SU-DHL-6 (cell line): ENCODE data around the gene ARMC10.

Experiments
- EZH2phosphoT487 ChIP-seq: fragments of 200-600 bp; sonication (generic), shearing (Covaris generic); conservative IDR thresholded peaks from 2 replicates; pipeline ENCODE4 v1.6.1; 2018; ENCODE audit warnings: mild to moderate bottlenecking, antibody characterized with exemption, low read length, moderate library complexity, mixed read lengths
- TF ChIP-seq, protein P1 (sequence below): fragments of 200-600 bp; sonication (generic); IDR thresholded peaks from one replicate; pipeline ENCODE4 v1.5.1; 2017; ENCODE audit warnings: antibody characterized with exemption, mild to moderate bottlenecking, low read length, moderate library complexity; ENCODE audit not compliant: insufficient read depth, poor library complexity, severe bottlenecking

DNA sequence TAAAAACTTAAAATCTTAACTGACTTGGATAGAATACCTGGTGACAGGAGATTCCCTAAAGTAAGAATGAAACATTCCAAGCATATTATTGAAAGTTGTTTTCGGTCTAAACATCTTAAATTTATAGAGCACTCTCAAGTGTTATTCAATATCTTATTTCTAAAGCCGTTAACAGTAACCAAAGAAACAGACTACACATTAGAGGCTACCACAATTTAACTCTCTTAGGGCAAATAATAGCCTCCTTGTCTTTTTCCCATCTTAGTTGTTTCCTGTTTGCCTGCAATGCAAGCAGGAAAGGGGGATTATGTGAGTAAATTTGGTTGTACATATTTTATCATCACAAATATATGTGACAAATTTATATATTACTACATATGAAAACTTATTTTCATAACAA, 42.5 kb downstream of the ARMC10 start:
- TF ChIP-seq, protein P1, sequence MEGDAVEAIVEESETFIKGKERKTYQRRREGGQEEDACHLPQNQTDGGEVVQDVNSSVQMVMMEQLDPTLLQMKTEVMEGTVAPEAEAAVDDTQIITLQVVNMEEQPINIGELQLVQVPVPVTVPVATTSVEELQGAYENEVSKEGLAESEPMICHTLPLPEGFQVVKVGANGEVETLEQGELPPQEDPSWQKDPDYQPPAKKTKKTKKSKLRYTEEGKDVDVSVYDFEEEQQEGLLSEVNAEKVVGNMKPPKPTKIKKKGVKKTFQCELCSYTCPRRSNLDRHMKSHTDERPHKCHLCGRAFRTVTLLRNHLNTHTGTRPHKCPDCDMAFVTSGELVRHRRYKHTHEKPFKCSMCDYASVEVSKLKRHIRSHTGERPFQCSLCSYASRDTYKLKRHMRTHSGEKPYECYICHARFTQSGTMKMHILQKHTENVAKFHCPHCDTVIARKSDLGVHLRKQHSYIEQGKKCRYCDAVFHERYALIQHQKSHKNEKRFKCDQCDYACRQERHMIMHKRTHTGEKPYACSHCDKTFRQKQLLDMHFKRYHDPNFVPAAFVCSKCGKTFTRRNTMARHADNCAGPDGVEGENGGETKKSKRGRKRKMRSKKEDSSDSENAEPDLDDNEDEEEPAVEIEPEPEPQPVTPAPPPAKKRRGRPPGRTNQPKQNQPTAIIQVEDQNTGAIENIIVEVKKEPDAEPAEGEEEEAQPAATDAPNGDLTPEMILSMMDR: no peak
- no peak for TF ChIP-seq EZH2phosphoT487
